HepG2 (cell line): Measurements from ENCODE around the gene TOPBP1. TPM values are rescaled to one million over a fixed set of nuclear protein-coding genes. Genes with fewer than 3 reads are reported as not detected.

Experiments used
- ATAC-seq: fragments of 200-7000 bp; cut with Tn5 transposase; 3 replicates; pipeline ENCODE4 v1.9.1; 2020; ENCODE audit warnings: mild to moderate bottlenecking, moderate library complexity
- BruUV-seq: library from RNA; stranded (reverse); fragments of 400-500 nt; replicated peaks from 2 replicates; lab custom pipeline; 2021; lab: Mats Ljungman, UMichigan
- CTCF ChIA-PET: fragments of 300-600 bp; formaldehyde crosslinking; extraction: SDS; loops from one replicate; lab custom pipeline; 2021; ENCODE audit warnings: low total read pairs, inconsistent platforms, low intra/inter-chr PET ratio; lab: Yijun Ruan, JAX
- POLR2A ChIA-PET: fragments of 350-600 bp; sonication (Branson Sonifier 250); formaldehyde crosslinking; loops from one replicate; lab custom pipeline; 2020; ENCODE audit warnings: antibody characterized with exemption, inconsistent platforms; lab: Yijun Ruan, JAX
- DNase-seq: peaks from one replicate; pipeline ENCODE4 v3.0.0-alpha.2; 2015; ENCODE audit warnings: low spot score
- FAIRE-seq: peaks from 3 replicates; lab custom pipeline; 2011; peaks lifted over from hg19 to GRCh38; lab: Jason Lieb, UNC
- H2AFZ ChIP-seq: one replicate; pipeline ENCODE4 v1.6.1; 2011; ENCODE audit warnings: low read length, inconsistent platforms
- H3K27ac ChIP-seq: fragments of 300-600 bp; 3 replicates; pipeline ENCODE4 v1.8.0; 2011; ENCODE audit warnings: mixed run types, mild to moderate bottlenecking, mixed read lengths, low read length, inconsistent platforms; ENCODE audit not compliant: insufficient read depth; ENCODE audit errors: extremely low read length
- H3K27me3 ChIP-seq, 2 experiments: fragments of 200-600 bp in 1 of 2; 2 replicates in 1 of 2; 3 replicates in 1 of 2; pipeline versions ENCODE4 v1.6.0 to v1.8.0; 2011; ENCODE audit warnings: low read length in 2 of 2, mild to moderate bottlenecking in 2 of 2, moderate library complexity in 2 of 2, inconsistent platforms in 1 of 2; ENCODE audit not compliant: insufficient read depth in 2 of 2, control insufficient read depth in 1 of 2
- H3K36me3 ChIP-seq, 2 experiments: fragments of 200-600 bp in 1 of 2; replicated peaks in 1 of 2; 2 replicates in 1 of 2; 3 replicates in 1 of 2; pipeline versions ENCODE4 v1.5.1 to v1.8.0; 2011; ENCODE audit warnings: low read length in 2 of 2, inconsistent platforms in 1 of 2; ENCODE audit not compliant: insufficient read depth in 2 of 2, control insufficient read depth in 1 of 2
- H3K4me1 ChIP-seq: 2 replicates; pipeline ENCODE4 v1.5.1; 2012; ENCODE audit warnings: low read length, inconsistent platforms; ENCODE audit not compliant: insufficient read depth
- H3K4me2 ChIP-seq: 2 replicates; pipeline ENCODE4 v1.6.0; 2011; ENCODE audit warnings: low read depth, low read length, inconsistent platforms
- H3K4me3 ChIP-seq, 3 experiments: fragments of 200-600 bp in 1 of 3; sonication (generic), shearing (Covaris generic) in 1 of 3; replicated peaks in 1 of 3; 2 replicates each; pipeline ENCODE4 v1.5.1; 2011 to 2016; ENCODE audit warnings: low read length in 3 of 3, inconsistent platforms in 2 of 3, low read depth in 2 of 3, mild to moderate bottlenecking in 2 of 3, control low read depth in 1 of 3, mixed read lengths in 1 of 3; ENCODE audit not compliant: insufficient read depth in 1 of 3
- H3K79me2 ChIP-seq: one replicate; pipeline ENCODE4 v1.6.1; 2011; ENCODE audit warnings: low read length, inconsistent platforms; ENCODE audit not compliant: insufficient read depth
- H3K9ac ChIP-seq: 2 replicates; pipeline ENCODE4 v1.6.0; 2011; ENCODE audit warnings: mild to moderate bottlenecking, low read depth, low read length, inconsistent platforms; ENCODE audit not compliant: insufficient read depth
- H3K9me3 ChIP-seq: 2 replicates; pipeline ENCODE4 v1.5.1; 2012; ENCODE audit warnings: mild to moderate bottlenecking, low read length
- H4K20me1 ChIP-seq: 2 replicates; pipeline ENCODE4 v1.6.0; 2011; ENCODE audit warnings: inconsistent platforms, mild to moderate bottlenecking, low read length, moderate library complexity; ENCODE audit not compliant: insufficient read depth
- CEBPG ChIP-seq: IDR thresholded peaks from 2 replicates; pipeline ENCODE4 v1.6.1; 2016
- HOXD1 ChIP-seq: sonication (generic); formaldehyde crosslinking; IDR thresholded peaks from 2 replicates; pipeline ENCODE4 v1.5.0; 2020; ENCODE audit warnings: missing genetic modification reagents
- JDP2 ChIP-seq: sonication (generic); formaldehyde crosslinking; IDR thresholded peaks from 2 replicates; pipeline ENCODE4 v1.8.1; 2022; ENCODE audit warnings: missing genetic modification reagents, borderline replicate concordance
- KDM2A ChIP-seq: sonication (generic); formaldehyde crosslinking; IDR thresholded peaks from 2 replicates; pipeline ENCODE4 v1.4.0; 2020; ENCODE audit warnings: low read depth, missing genetic modification reagents, borderline replicate concordance
- MBD4 ChIP-seq: IDR thresholded peaks from 2 replicates; pipeline ENCODE4 v1.6.1; 2012; ENCODE audit warnings: low read length, inconsistent platforms, borderline replicate concordance
- NFE2L1 ChIP-seq: sonication (generic); formaldehyde crosslinking; IDR thresholded peaks from 2 replicates; pipeline ENCODE4 v1.4.0; 2020; ENCODE audit warnings: missing genetic modification reagents, mild to moderate bottlenecking, borderline replicate concordance
- SP4 ChIP-seq: sonication (generic); formaldehyde crosslinking; IDR thresholded peaks from 2 replicates; pipeline ENCODE4 v1.8.1; 2023; ENCODE audit warnings: mild to moderate bottlenecking, missing genetic modification reagents
- SP5 ChIP-seq: IDR thresholded peaks from 2 replicates; pipeline ENCODE4 v1.6.1; 2016; ENCODE audit warnings: low read depth, borderline replicate concordance
- YEATS4 ChIP-seq: sonication (generic); formaldehyde crosslinking; IDR thresholded peaks from 2 replicates; pipeline ENCODE4 v1.4.0; 2020; ENCODE audit warnings: missing genetic modification reagents, borderline replicate concordance
- ZC3H13 ChIP-seq: sonication (generic); formaldehyde crosslinking; IDR thresholded peaks from 2 replicates; pipeline ENCODE4 v1.8.1; 2023; ENCODE audit warnings: mild to moderate bottlenecking, missing genetic modification reagents, moderate library complexity
- ZFY ChIP-seq: sonication (generic); formaldehyde crosslinking; IDR thresholded peaks from 2 replicates; pipeline ENCODE4 v1.4.0; 2020; ENCODE audit warnings: missing genetic modification reagents
- ZNF318 ChIP-seq: sonication (generic); formaldehyde crosslinking; IDR thresholded peaks from 2 replicates; pipeline ENCODE4 v1.4.0; 2020; ENCODE audit warnings: mild to moderate bottlenecking, missing genetic modification reagents
- ZNF326 ChIP-seq: sonication (generic); formaldehyde crosslinking; IDR thresholded peaks from 2 replicates; pipeline ENCODE4 v1.4.0; 2020; ENCODE audit warnings: missing genetic modification reagents, borderline replicate concordance
- ZNF597 ChIP-seq: sonication (generic); formaldehyde crosslinking; IDR thresholded peaks from 2 replicates; pipeline ENCODE4 v1.5.0; 2020; ENCODE audit warnings: missing genetic modification reagents
- ZNF749 ChIP-seq: sonication (generic); formaldehyde crosslinking; IDR thresholded peaks from 2 replicates; pipeline ENCODE4 v1.8.0; 2022; ENCODE audit warnings: mild to moderate bottlenecking, missing genetic modification reagents, moderate library complexity, borderline replicate concordance
- WGBS: methylation state at CpG from one replicate; pipeline ENCODE4 v1.1.6; 2017; ENCODE audit warnings: low lambda C conversion rate; 5-methylcytosine and 5-hydroxymethylcytosine counted together
- in situ Hi-C: cut with HindIII; loops from 2 replicates; pipeline ENCODE4 v1.10.0; 2017; ENCODE audit warnings: low pct_unique_long_range_greater_than_20kb; ENCODE audit not compliant: extremely low pct_ligation_motif_present
- intact Hi-C: fragments of 100-400 bp; cut with micrococcal nuclease; formaldehyde crosslinking; loops from one replicate; pipeline ENCODE4 v1.10.0; 2022; ENCODE audit not compliant: unreplicated experiment
- polyA plus RNA-seq, 8 experiments: library from polyadenylated mRNA; depleted of rRNA in 3 of 8; stranded (reverse) in 7 of 8; unstranded in 1 of 8; fragments of >200 nt; fragmentation: Illumina TruSeq in 4 of 8; extraction: Trizol in 4 of 8; gene quantifications; 2 replicates each; pipeline versions ENCODE4 v1.2.1 to v1.2.3, GENCODE V29; 2011 to 2016; ENCODE audit warnings: low read depth in 4 of 8, missing spikeins in 1 of 8, mixed read lengths in 1 of 8; ENCODE audit not compliant: insufficient read depth in 1 of 8
- total RNA-seq, 5 experiments: library from RNA; depleted of rRNA; stranded (reverse); fragments of >200 nt; fragmentation: Illumina TruSeq; extraction: Trizol; gene quantifications; 2 replicates each; pipeline ENCODE4 v1.2.3, GENCODE V29; 2016; ENCODE audit warnings: low read depth in 1 of 5
- TF ChIP-seq, protein P1 (sequence below): IDR thresholded peaks from 2 replicates; pipeline ENCODE4 v1.6.1; 2016; ENCODE audit warnings: low read depth

TOPBP1 gene
- total and polyA plus RNA-seq, 2 of the 13 experiments (the other 11 are each of a cell fraction or from before 2014, with no cell fraction given), result 24.3 to 42.9 TPM

GRCh38 chr3:133608388-133608787 is 53.4 kb downstream of the TOPBP1 start:
- no peak overlapping the region for H2AFZ ChIP-seq
- WGBS, result 90% methylated on average over 2 of the region's 2 CpGs
- H3K9me3 ChIP-seq, result no peaks in the 10 kb centered on the region
- H3K9ac ChIP-seq, result no peak overlapping the region
- CTCF ChIA-PET, result no interaction called here
- no peak overlapping the region for H3K27ac ChIP-seq
- POLR2A ChIA-PET, result no interaction called here
- intact Hi-C loops, result no loop called here
- BruUV-seq, result no TSS peak
- ATAC-seq (no peak), DNase-seq (no peak), FAIRE-seq (no peak)
- H3K4me3 ChIP-seq, result no peak overlapping the region
- H4K20me1 ChIP-seq, result no peaks in the 10 kb centered on the region
- peaks cover 17% of the 10 kb centered on the region for H3K4me1 ChIP-seq
- H3K79me2 ChIP-seq, result no peaks in the 10 kb centered on the region
- H3K27me3 ChIP-seq, result no peaks in the 10 kb centered on the region
- no peak for TF ChIP-seq ZC3H13 (CRISPR knock-in tag)
- no peak for TF ChIP-seq SP4
- TF ChIP-seq, protein P1, sequence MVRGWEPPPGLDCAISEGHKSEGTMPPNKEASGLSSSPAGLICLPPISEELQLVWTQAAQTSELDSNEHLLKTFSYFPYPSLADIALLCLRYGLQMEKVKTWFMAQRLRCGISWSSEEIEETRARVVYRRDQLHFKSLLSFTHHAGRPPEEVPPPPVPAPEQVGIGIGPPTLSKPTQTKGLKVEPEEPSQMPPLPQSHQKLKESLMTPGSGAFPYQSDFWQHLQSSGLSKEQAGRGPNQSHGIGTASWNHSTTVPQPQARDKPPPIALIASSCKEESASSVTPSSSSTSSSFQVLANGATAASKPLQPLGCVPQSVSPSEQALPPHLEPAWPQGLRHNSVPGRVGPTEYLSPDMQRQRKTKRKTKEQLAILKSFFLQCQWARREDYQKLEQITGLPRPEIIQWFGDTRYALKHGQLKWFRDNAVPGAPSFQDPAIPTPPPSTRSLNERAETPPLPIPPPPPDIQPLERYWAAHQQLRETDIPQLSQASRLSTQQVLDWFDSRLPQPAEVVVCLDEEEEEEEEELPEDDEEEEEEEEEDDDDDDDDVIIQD (CRISPR knock-in tag), result no peak
- no peak for TF ChIP-seq ZNF326 (CRISPR knock-in tag)
- TF ChIP-seq ZNF749 (CRISPR knock-in tag), result no peak
- no peak for TF ChIP-seq HOXD1 (CRISPR knock-in tag)
- no peak for TF ChIP-seq JDP2 (CRISPR knock-in tag)
- no peak for TF ChIP-seq NFE2L1 (CRISPR knock-in tag)
- no peak for TF ChIP-seq SP5
- TF ChIP-seq ZNF597 (CRISPR knock-in tag), result no peak
- no peak for TF ChIP-seq MBD4
- no peak for TF ChIP-seq KDM2A (CRISPR knock-in tag)
- TF ChIP-seq ZNF318, result no peak
- TF ChIP-seq CEBPG, result no peak
- no peak for TF ChIP-seq YEATS4 (CRISPR knock-in tag)
- no peak for TF ChIP-seq ZFY
- H3K36me3 ChIP-seq, result peaks cover 1 to 34% of the 10 kb centered on the region in 2 experiments
- in situ Hi-C loops, result no loop called here
- no peak overlapping the region for H3K4me2 ChIP-seq
